ENCODE data around the gene ADARB2.
"Not testable (repeated sequence)": the region's sequence is repeated elsewhere in the genome, so short reads cannot be mapped to it uniquely, and the experiment has no call there.

The ADARB2 gene

DNA sequence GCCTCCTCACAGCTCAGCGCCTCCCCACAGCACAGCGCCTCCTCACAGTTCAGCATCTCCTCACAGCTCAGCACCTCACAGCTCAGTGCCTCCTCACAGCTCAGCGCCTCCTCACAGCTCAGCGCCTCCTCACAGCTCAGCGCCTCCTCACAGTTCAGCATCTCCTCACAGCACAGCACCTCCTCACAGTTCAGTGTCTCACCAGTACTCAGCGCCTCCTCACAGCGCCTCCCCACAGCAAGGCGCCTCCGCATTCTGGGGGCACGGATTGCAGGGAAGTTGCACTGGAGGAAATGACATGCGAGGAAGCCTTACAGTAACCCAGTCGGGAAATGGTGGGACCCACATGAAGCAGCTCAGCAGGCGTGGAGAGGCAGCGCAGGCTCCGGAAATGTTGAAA lies 409.6 kb downstream of the ADARB2 start:
- in situ Hi-C loops (cut with MboI; ENCODE audit: low sequenced_read_pairs, unreplicated experiment) = no loop called here
- TF ChIP-seq, protein P1, sequence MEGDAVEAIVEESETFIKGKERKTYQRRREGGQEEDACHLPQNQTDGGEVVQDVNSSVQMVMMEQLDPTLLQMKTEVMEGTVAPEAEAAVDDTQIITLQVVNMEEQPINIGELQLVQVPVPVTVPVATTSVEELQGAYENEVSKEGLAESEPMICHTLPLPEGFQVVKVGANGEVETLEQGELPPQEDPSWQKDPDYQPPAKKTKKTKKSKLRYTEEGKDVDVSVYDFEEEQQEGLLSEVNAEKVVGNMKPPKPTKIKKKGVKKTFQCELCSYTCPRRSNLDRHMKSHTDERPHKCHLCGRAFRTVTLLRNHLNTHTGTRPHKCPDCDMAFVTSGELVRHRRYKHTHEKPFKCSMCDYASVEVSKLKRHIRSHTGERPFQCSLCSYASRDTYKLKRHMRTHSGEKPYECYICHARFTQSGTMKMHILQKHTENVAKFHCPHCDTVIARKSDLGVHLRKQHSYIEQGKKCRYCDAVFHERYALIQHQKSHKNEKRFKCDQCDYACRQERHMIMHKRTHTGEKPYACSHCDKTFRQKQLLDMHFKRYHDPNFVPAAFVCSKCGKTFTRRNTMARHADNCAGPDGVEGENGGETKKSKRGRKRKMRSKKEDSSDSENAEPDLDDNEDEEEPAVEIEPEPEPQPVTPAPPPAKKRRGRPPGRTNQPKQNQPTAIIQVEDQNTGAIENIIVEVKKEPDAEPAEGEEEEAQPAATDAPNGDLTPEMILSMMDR (IDR thresholded peaks at IDR 0.05; ENCODE audit: borderline replicate concordance, control extremely low read depth, extremely low read depth, insufficient read depth, missing control alignments) = no peak
- DNase-seq (ENCODE audit: low spot score) = no peak

DNA sequence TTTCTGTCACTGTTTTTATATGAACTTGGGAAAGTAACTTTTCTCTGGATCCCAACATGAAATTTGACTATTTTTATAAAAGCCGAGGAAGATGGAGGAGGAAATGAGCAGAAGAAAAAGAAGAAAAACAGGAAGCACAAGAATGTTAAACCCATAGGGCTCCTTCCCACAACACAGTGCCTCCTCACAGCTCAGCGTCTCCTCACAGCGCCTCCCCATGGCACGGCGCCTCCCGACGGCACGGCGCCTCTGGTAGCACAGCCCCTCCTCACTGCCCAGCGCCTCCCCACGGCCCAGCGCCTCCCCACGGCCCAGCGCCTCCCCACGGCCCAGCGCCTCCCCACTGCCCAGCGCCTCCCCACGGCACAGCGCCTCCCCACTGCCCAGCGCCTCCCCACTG lies 410.8 kb downstream of the ADARB2 start:
- in situ Hi-C loops (cut with MboI; ENCODE audit: low sequenced_read_pairs, unreplicated experiment); DNase-seq (ENCODE audit: low spot score): not testable (repeated sequence)

DNA sequence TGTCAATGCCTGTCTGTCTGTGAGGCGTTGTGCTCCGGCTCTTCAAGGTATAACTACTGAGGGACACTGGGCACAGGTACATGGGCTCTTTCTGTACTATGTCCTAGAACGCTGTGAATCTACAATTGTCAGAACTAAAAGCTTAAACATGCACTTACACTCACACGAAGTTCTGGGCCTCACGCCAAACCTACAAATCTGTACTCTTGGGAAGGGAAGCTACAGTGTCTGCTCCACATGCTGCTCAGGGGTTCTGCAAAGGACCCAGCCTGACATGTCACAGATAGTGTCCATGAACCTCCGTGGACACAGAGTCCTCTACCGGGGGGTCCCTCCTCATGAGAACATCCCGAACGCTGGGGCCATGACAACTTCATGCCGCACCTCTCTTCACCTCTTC lies 412.4 kb downstream of the ADARB2 start:
- DNase-seq (ENCODE audit: low spot score) = no peak
- TF ChIP-seq, protein P1 (IDR thresholded peaks at IDR 0.05; ENCODE audit: borderline replicate concordance, control extremely low read depth, extremely low read depth, insufficient read depth, missing control alignments) = no peak
- in situ Hi-C loops (cut with MboI; ENCODE audit: low sequenced_read_pairs, unreplicated experiment) = no loop called here

DNA sequence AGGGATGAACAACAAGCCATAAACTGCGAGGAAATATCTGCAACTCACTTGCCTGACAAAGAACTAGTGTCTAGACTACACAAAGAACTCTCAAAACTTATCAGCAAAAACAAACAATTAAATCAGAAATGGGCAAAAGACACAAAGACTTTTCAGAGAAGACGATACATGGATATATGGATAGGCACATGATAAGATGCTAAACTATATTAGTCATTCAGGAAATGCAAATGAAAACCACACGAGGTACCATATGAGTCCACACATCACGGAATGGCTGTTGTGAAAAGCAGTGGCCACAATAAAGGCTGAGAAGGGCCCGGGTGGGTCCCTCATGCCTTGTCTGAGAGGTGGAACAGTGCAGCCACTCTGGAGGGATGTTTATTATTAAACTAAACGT lies 413.4 kb downstream of the ADARB2 start:
- in situ Hi-C loops (cut with MboI; ENCODE audit: low sequenced_read_pairs, unreplicated experiment) = no loop called here
- no peak for DNase-seq (ENCODE audit: low spot score)
- TF ChIP-seq, protein P1 (IDR thresholded peaks at IDR 0.05; ENCODE audit: borderline replicate concordance, control extremely low read depth, extremely low read depth, insufficient read depth, missing control alignments) = no peak

DNA sequence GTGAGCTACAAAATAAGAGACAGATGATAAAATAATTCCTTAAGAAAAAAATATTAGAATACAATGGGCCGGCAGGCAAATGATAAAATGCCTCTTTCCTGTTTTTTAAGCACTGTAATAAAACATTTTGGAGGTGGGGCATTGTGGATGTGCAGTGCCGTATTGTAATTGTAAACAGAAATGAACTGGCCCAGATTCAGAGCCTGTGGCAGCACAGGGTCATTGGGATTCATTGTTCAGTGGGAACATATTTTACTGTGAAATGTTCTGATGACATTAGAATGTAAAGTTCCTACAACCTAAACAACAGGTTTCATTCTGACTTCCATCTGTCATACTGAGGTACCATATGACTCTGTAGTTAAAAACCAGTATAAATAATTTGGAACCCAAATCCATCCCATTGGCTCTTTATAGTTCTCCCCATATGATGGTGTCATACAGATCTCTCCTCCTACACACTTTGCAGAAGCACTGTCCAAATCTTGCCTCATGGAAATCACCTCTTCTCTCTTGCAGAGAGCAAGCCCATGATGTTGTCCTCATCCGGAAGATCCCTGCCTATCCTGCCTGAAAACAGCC lies 416.5 kb downstream of the ADARB2 start:
- TF ChIP-seq, protein P1 (IDR thresholded peaks at IDR 0.05; ENCODE audit: borderline replicate concordance, control extremely low read depth, extremely low read depth, insufficient read depth, missing control alignments) = no peak
- in situ Hi-C loops (cut with MboI; ENCODE audit: low sequenced_read_pairs, unreplicated experiment) = no loop called here
- no peak for DNase-seq (ENCODE audit: low spot score)

DNA sequence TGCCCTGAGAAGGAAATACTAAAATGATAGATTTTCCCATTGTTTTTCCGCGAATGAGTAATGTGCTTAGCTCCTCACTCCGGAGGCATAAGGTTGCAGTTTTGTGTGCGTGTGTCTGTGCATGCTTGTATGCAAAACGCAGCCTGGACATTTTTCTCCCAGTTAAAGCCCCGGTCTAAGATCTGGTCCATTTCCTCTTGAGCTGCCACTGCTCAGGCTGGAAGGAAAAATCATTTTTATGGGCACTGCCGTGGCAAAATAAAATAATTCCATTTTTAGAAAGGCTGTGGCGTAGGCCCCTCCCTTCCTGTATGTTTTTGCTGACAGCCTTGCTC lies 420.5 kb downstream of the ADARB2 start:
- in situ Hi-C loops (cut with MboI; ENCODE audit: low sequenced_read_pairs, unreplicated experiment) = no loop called here
- no peak for DNase-seq (ENCODE audit: low spot score)

DNA sequence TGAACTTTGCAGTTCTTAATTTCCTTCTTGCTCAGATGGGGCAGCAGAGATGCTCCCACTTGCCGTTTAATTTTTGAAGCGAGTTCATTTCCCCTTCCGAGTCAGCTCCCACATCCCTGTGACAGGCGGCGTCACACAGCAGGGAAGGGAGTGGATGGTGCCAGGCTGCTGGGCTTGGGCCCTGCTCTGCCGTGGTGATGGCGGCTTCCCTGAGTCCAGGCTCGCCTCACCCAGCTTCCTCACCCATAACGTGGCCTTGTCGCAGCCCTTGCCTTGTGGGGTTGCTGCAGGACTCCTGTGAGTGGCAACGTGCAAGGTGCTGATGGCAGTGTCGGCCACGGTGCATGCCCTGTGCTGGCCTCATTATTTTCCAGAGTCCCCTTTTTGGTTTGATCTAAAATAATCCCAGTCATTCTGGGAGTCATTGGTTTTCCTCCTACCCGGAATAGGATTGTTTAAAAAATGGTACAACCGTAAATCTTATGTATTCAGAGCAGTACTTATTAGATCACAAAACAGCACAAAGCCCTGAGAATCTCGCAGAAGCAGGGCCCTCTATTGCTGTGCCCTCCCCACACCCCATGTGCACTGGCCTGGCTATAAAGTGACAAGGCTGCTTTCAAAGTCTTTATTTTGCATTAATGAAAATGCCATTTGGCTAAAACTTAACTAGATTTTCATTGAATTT lies 421.1 kb downstream of the ADARB2 start:
- no peak for DNase-seq (ENCODE audit: low spot score)
- TF ChIP-seq, protein P1 (IDR thresholded peaks at IDR 0.05; ENCODE audit: borderline replicate concordance, control extremely low read depth, extremely low read depth, insufficient read depth, missing control alignments) = no peak
- in situ Hi-C loops (cut with MboI; ENCODE audit: low sequenced_read_pairs, unreplicated experiment) = no loop called here

More for the DNA sequence above, 420.5 kb downstream of the ADARB2 start:
- TF ChIP-seq, protein P1 (IDR thresholded peaks at IDR 0.05; ENCODE audit: borderline replicate concordance, control extremely low read depth, extremely low read depth, insufficient read depth, missing control alignments) = no peak

Measured in GM13976 (cell line).